ENCODE results near the gene LIN7A. TPM values are rescaled to one million over a fixed set of nuclear protein-coding genes. Genes with fewer than 3 reads are reported as not detected.

Gene LIN7A
- total RNA-seq, 1 donor: 6.6 TPM

DNA sequence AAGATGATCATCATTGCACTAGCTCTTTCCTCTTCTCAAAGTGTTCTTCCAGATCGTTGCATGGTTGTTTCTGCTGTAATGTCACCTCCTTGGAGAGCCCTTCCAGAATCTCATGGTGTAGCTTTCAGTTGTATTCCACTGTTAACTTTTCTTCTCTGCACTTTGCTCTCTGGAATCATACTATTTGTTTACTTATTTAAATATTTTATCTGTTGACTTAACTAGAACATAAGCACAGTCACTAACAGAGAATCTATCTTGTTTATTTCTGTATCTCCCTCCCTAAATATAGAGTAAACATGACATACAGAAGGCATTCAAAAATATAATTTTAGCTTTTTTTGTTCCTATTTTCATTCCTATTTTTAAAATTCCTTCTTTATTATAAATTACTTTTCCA is 11.8 kb downstream of the LIN7A start:
- no peak overlapping the region for H3K4me3 ChIP-seq (ENCODE audit: low read depth, low read length)
- no peak for DNase-seq (ENCODE audit: low read depth)
- TF ChIP-seq CTCF (IDR thresholded peaks at IDR 0.05; ENCODE audit: insufficient read depth, low read length): no peak

DNA sequence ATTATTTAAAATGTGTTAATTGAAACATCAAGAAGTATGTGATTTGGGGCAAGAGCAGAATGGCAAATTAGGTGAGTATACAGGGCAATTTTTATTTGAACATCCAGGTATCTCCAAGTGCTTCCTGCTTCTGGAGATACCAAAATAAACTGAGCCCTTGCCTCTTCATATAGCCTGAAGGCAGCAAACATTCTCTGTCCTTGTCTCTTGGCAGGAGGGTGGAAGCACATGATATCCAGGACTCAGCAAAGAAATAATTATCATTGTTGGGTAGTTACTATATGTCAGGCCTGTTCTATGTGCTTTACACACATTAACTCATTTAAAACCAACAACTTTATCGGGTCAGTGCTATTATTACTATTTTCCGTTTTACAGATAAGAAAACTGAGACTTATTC is 12.5 kb downstream of the LIN7A start:
- H3K4me3 ChIP-seq (ENCODE audit: low read depth, low read length): no peak overlapping the region
- no peak for DNase-seq (ENCODE audit: low read depth)
- TF ChIP-seq CTCF (IDR thresholded peaks at IDR 0.05; ENCODE audit: insufficient read depth, low read length): no peak

GRCh38 chr12:80924437-80924836 is 13.3 kb downstream of the LIN7A start:
- DNase-seq (ENCODE audit: low read depth): no peak
- H3K4me3 ChIP-seq (ENCODE audit: low read depth, low read length): no peak overlapping the region
- no peak for TF ChIP-seq CTCF (IDR thresholded peaks at IDR 0.05; ENCODE audit: insufficient read depth, low read length)

- DNase-seq (ENCODE audit: low read depth): no peak
- H3K4me3 ChIP-seq (ENCODE audit: low read depth, low read length): no peak overlapping the region
- TF ChIP-seq CTCF (IDR thresholded peaks at IDR 0.05; ENCODE audit: insufficient read depth, low read length): no peak
Measured at GRCh38 chr12:80920006-80920405, 17.7 kb downstream of the LIN7A start.

DNA sequence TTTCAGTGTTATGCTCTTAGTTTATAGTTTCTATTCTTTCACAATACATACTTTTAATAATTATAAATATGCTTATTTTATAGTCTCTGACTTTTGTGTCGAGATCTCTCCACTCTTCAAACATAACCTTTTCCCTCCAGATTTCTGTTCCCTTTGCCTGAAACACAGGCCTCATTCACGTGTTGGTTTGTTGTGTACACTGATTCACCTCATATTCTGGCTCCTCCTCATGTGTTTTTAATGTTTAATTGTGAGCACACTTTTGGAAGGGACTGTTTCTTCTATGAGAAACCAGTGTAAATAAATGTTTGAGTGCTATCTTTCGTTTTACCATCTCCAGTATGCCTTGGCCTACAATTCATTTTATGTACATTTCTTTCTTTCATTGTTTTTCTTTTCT is 20.1 kb downstream of the LIN7A start:
- TF ChIP-seq CTCF (IDR thresholded peaks at IDR 0.05; ENCODE audit: insufficient read depth, low read length): no peak
- DNase-seq (ENCODE audit: low read depth): no peak
- no peak overlapping the region for H3K4me3 ChIP-seq (ENCODE audit: low read depth, low read length)

DNA sequence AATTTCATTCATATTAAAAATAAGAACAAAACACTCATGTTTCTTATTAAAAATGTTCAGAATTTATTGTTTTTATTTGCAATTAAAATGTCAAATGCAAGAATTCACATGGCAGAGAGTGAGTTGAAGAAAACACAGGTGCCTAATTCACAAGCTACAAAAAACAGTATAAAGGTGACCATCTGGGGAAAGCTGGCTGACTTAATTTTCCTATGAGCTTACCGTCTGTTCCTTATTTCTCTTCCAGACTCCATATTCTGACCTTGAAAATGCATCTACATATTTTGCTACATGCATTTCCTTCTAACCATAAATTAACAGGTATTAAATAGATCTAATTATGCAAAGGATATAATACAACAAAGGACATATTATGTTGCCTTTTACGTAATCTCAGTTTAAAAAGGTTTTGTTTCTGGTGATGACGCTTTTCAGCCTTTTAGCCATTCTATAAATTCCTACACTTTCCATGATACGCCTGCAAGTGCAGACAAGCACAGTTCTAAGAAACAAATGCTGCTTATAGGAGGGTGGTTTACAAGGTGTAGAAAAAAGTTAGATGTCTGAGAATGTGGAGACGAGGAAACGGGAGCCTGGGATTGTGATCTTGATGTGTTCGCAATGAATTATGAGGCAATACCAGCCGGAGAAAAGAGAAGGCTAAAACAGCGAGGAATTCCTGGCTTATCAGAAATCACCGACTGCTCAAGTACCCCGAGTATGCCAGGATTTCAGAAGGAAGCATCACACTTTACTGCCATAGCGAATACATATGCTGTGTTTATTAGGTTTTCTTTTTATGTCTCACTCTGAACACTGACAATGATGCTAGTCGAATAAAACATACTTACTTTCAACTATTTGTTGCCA is 24.6 kb downstream of the LIN7A start:
- no peak overlapping the region for H3K4me3 ChIP-seq (ENCODE audit: low read depth, low read length)
- TF ChIP-seq CTCF (IDR thresholded peaks at IDR 0.05; ENCODE audit: insufficient read depth, low read length): no peak
- DNase-seq (ENCODE audit: low read depth): peak; percentile 2

- no peak for DNase-seq (ENCODE audit: low read depth)
- no peak overlapping the region for H3K4me3 ChIP-seq (ENCODE audit: low read depth, low read length)
- TF ChIP-seq CTCF (IDR thresholded peaks at IDR 0.05; ENCODE audit: insufficient read depth, low read length): no peak
Measured at GRCh38 chr12:80909370-80909769, 28.4 kb downstream of the LIN7A start.

Data from fibroblast of the aortic adventitia (primary cell).